ENCODE results near the gene BCKDK.

DNA sequence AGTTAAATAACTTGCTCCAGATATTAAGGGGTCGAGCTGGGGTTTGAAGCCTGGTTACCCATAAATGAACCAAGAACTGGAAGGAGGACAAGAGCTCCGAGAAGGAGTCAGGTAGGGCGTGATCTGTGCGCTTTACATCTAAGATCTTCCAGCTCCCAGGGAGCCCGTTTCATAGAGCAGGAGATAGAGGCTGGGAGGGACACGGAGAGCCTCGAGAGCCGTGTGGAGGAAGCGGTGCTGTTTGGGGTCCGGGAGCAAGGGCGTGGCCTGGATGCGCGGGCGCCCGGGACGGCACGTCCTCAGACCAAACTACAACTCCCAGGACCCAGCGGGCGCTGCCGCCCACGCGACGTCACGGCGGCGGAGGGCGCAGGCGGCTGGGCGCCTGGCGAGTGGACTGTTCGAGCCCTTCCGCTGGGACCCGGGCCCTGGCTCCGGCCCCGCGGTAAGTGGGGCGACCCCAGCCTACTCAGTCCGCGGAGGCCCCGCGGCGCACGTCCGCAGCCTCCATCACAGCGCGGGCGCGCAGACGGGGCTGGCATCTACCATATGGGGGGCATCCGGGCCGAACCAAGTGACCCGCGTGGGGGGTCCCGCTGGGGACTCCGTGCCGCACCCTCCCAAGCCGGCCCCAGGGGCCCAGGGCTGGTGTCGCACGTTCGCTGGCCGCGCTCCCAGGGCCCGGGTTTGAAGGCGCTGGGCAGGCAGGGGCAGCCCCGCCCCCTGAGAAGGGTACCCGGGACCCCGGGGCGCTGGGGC, at the start of gene BCKDK:
- no peak for TF ChIP-seq CTCF (IDR thresholded peaks at IDR 0.05; ENCODE audit: low read depth, low read length, poor library complexity, severe bottlenecking)
- TF ChIP-seq EZH2phosphoT487 (IDR thresholded peaks at IDR 0.05; ENCODE audit: borderline replicate concordance, low read length): no peak
